NCI-H1694 (cell line): ENCODE measurements around the gene DIPK2B.

Experiments used
- DNase-seq: peaks from one replicate; lab custom pipeline; 2025; lab: John Stamatoyannopoulos, UW

The DIPK2B gene

DNA sequence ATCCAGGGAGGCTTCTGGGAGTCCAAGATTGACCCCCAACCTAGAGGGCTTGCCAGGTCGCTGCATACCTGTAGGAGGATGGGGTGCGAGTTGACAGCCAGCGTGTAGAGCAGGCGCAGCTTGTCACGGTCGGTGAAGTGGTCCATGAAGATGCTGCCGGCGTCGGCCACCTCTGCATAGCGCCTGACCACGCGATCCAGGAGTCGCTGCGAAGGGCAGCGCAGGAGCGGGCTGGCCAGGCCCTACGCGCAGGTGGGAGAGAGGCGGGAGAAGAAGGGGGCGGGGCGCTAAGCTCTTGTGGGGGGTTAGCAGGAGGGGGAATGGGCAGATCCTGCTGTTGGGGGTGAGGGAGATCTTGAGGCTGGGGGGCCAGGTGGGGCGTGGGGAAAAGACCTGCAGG is 43.0 kb downstream of the DIPK2B start:
- DNase-seq = no peak

GRCh38 chrX:45154462-45154861 is 46.2 kb downstream of the DIPK2B start:
- no peak for DNase-seq

DNA sequence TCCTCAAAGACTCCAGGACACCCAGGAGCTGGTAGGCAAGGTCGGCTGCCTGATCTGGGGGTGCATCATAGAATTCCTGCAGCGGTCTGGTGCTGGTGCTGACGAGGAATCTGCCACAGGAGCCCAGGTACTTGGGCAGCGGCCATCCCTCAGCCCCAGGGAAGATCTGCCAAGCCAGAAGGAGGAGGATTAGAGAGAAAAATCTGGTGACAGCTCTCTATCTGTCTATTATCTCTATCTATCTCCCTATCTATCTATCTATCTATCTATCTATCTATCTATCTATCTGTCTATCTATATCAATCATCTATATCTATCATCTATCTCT is 46.7 kb downstream of the DIPK2B start:
- DNase-seq = no peak
